Activated CD8-positive, alpha-beta T cell treated with anti-CD3 and anti-CD28 coated beads, Interleukin-2, amount 10 ng/mL, durations not matched to agents 7 days and 5 days (primary cell): Measurements from ENCODE around the gene FGA. TPM values are rescaled to one million over a fixed set of nuclear protein-coding genes. Genes with fewer than 3 reads are reported as not detected.
"Not testable (repeated sequence)": the region's sequence is repeated elsewhere in the genome, so short reads cannot be mapped to it uniquely, and the experiment has no call there.

ENCODE experiments used
- ATAC-seq: fragments of 150-1000 bp; cut with Tn5 transposase; one replicate; pipeline ENCODE4 v1.10.0; 2021; ENCODE audit warnings: moderate library complexity
- CTCF ChIA-PET: fragments of 350-600 bp; sonication (Branson Sonifier 250); formaldehyde crosslinking; loops from one replicate; lab custom pipeline; 2021; ENCODE audit warnings: antibody characterized with exemption; lab: Charles Lee
- POLR2A ChIA-PET: fragments of 350-600 bp; sonication (Branson Sonifier 250); formaldehyde crosslinking; loops from one replicate; lab custom pipeline; 2021; ENCODE audit warnings: antibody characterized with exemption; lab: Charles Lee
- DNase-seq: peaks from one replicate; pipeline ENCODE4 v3.0.0-alpha.2; 2020
- H3K27ac Mint-ChIP-seq: one replicate; pipeline ENCODE4 v1.8.0; 2021; ENCODE audit warnings: mild to moderate bottlenecking, mixed read lengths
- H3K27me3 Mint-ChIP-seq: one replicate; pipeline ENCODE4 v1.8.0; 2021; ENCODE audit warnings: low read depth, mixed read lengths
- H3K36me3 Mint-ChIP-seq: one replicate; pipeline ENCODE4 v1.8.0; 2021; ENCODE audit warnings: low read depth, mixed read lengths
- H3K4me1 Mint-ChIP-seq: one replicate; pipeline ENCODE4 v1.8.0; 2021; ENCODE audit warnings: low read depth, mixed read lengths
- H3K4me3 Mint-ChIP-seq: one replicate; pipeline ENCODE4 v1.8.0; 2021; ENCODE audit warnings: mild to moderate bottlenecking, mixed read lengths
- H3K9me3 Mint-ChIP-seq: one replicate; pipeline ENCODE4 v1.8.0; 2022; ENCODE audit warnings: mixed read lengths; ENCODE audit not compliant: insufficient read depth
- total RNA-seq, 2 experiments: library from RNA; stranded (reverse); gene quantifications; one replicate each; pipeline ENCODE4 v1.2.3, GENCODE V29; 2021

The FGA gene
- total RNA-seq, 2 experiments from 2014 or later = not detected

GRCh38 chr4:154606728-154607723, 16.5 kb upstream of the FGA start:
- Mint-ChIP-seq H3K4me3 (no peak overlapping the region), H3K27me3 (peaks cover 24% of the 10 kb centered on the region), H3K36me3 (no peaks in the 10 kb centered on the region), H3K4me1 (no peaks in the 10 kb centered on the region), H3K27ac (no peak overlapping the region), H3K9me3 (no peaks in the 10 kb centered on the region)
- no peak for DNase-seq
- CTCF ChIA-PET = interaction anchor here (1.4 kb wide), 1 partner anchor 10 kb away, joined by 3 read pairs; no protein-coding TSS in a partner anchor
- no peak for ATAC-seq
- POLR2A ChIA-PET = no interaction called here

- H3K27ac Mint-ChIP-seq = no peak overlapping the region
- DNase-seq (no peak), ATAC-seq (no peak)
- ChIA-PET POLR2A (no interaction called here), CTCF (interaction anchor here (1.2 kb wide), 1 partner anchor 46 kb away, joined by 3 read pairs; no protein-coding TSS in a partner anchor)
- H3K4me1 Mint-ChIP-seq = no peaks in the 10 kb centered on the region
- no peaks in the 10 kb centered on the region for H3K9me3 Mint-ChIP-seq
- H3K36me3 Mint-ChIP-seq = no peaks in the 10 kb centered on the region
- no peak overlapping the region for H3K4me3 Mint-ChIP-seq
- H3K27me3 Mint-ChIP-seq = peaks cover 19% of the 10 kb centered on the region
Measured at GRCh38 chr4:154604696-154605200, 14.2 kb upstream of the FGA start.

DNA sequence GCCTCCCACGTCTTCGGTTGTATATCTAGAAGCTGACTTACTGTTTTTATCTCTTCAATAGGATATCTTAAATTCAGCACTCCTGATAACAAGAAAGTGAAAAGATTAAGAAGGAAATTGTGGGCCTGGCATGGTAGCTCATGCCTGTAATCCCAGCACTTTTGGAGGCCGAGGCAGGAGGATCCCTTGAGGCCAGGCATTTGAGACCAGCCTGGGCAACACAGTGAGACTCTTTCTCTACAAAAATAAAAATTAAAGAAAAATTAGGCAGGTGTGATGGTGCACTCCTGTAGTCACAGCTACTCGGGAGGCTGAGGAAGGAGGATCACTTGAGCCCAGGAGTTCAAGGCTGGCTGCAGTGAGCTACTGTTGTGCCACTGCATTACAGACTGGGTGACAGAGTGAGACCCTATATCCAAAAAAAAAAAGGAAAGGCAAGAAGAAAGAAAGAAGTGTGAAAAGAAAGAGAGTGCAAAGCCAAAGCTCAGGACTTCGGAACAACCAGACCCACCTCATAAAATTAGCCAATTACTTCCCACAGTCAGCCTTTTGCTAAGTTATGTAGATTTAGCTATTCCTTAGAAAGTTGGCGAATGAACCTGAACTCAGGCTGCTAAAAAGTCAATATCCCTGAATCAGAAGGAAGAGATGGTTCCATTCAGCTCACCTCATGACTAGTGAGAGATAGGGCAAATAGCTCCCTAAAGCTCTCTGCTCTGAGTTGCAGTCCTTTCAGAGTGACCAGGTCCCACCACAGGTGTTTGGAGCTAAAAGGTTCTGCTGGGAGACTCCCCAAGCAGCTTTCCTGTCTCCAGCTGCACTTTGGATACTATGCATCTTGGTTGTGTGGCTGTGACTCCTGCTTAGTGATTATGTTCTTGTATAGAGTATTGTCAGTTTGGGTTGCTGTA, 12.7 kb upstream of the FGA start:
- Mint-ChIP-seq H3K4me1 (no peaks in the 10 kb centered on the region), H3K27me3 (peaks cover 14% of the 10 kb centered on the region), H3K27ac (no peak overlapping the region), H3K4me3 (no peak overlapping the region), H3K9me3 (no peaks in the 10 kb centered on the region), H3K36me3 (no peaks in the 10 kb centered on the region)
- no peak for ATAC-seq
- DNase-seq = no peak
- ChIA-PET CTCF (interaction anchor here (1.2 kb wide), 2 partner anchors 16 to 44 kb away, joined by 3 read pairs; no protein-coding TSS in a partner anchor), POLR2A (no interaction called here)

GRCh38 chr4:154602404-154603020, 12.0 kb upstream of the FGA start:
- H3K27ac Mint-ChIP-seq = no peak overlapping the region

GRCh38 chr4:154597798-154598774, 7.5 kb upstream of the FGA start:
- no peak for ATAC-seq

More at GRCh38 chr4:154602404-154603020, 12.0 kb upstream of the FGA start:
- H3K4me3 Mint-ChIP-seq = no peak overlapping the region
- ATAC-seq = no peak
- no peaks in the 10 kb centered on the region for H3K9me3 Mint-ChIP-seq
- no peak for DNase-seq
- CTCF ChIA-PET = interaction anchor here (1.2 kb wide), 1 partner anchor 17 kb away, joined by 3 read pairs; no protein-coding TSS in a partner anchor
- H3K36me3 Mint-ChIP-seq = no peaks in the 10 kb centered on the region
- H3K27me3 Mint-ChIP-seq = peaks cover 15% of the 10 kb centered on the region
- POLR2A ChIA-PET = no interaction called here
- no peaks in the 10 kb centered on the region for H3K4me1 Mint-ChIP-seq

GRCh38 chr4:154597281-154597680, 6.7 kb upstream of the FGA start:
- ATAC-seq, H3K4me1 Mint-ChIP-seq, H3K4me3 Mint-ChIP-seq, H3K36me3 Mint-ChIP-seq, H3K9me3 Mint-ChIP-seq, POLR2A ChIA-PET, DNase-seq, H3K27ac Mint-ChIP-seq, CTCF ChIA-PET: not testable (repeated sequence)
- H3K27me3 Mint-ChIP-seq = peaks cover 15% of the 10 kb centered on the region

More at GRCh38 chr4:154597798-154598774, 7.5 kb upstream of the FGA start:
- no peaks in the 10 kb centered on the region for H3K36me3 Mint-ChIP-seq
- ChIA-PET POLR2A (no interaction called here), CTCF (interaction anchor here (1.2 kb wide), 2 partner anchors 21 to 39 kb away, joined by 3 to 4 read pairs; no protein-coding TSS in a partner anchor)
- no peak for DNase-seq
- no peaks in the 10 kb centered on the region for H3K4me1 Mint-ChIP-seq
- H3K27me3 Mint-ChIP-seq = peaks cover 15% of the 10 kb centered on the region
- no peaks in the 10 kb centered on the region for H3K9me3 Mint-ChIP-seq
- H3K27ac Mint-ChIP-seq = no peak overlapping the region
- H3K4me3 Mint-ChIP-seq = no peak overlapping the region

DNA sequence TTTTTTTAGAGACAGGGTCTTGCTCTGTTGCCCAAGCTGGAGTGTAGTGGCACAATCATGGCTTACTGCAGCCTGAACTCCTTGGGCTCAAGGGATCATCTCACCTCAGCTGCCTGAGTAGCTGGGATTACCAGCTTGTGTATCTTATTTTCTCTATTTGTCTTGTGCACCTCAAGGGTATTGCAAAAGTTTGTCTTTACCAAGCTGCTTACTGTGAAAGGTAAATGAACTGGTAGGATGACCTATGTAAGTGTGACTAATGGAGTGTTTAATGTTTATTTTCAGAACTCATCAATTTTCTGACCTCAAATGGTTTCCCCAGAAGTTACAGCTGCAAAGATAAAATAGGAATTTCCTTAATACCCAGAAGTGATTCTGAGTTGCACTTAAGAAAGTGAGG, 5.3 kb upstream of the FGA start:
- H3K27me3 Mint-ChIP-seq = peaks cover 17% of the 10 kb centered on the region
- no peaks in the 10 kb centered on the region for H3K4me1 Mint-ChIP-seq
- H3K4me3 Mint-ChIP-seq = no peak overlapping the region
- no peak for ATAC-seq
- H3K27ac Mint-ChIP-seq = no peak overlapping the region
- POLR2A ChIA-PET = no interaction called here
- no peaks in the 10 kb centered on the region for H3K9me3 Mint-ChIP-seq
- no peaks in the 10 kb centered on the region for H3K36me3 Mint-ChIP-seq
- no peak for DNase-seq
- CTCF ChIA-PET = interaction anchor here (2.4 kb wide), 1 partner anchor 37 kb away, joined by 7 read pairs; no protein-coding TSS in a partner anchor

- H3K4me1 Mint-ChIP-seq, DNase-seq, H3K27ac Mint-ChIP-seq, H3K4me3 Mint-ChIP-seq, H3K36me3 Mint-ChIP-seq, ATAC-seq, H3K9me3 Mint-ChIP-seq, POLR2A ChIA-PET: not testable (repeated sequence)
- peaks cover 17% of the 10 kb centered on the region for H3K27me3 Mint-ChIP-seq
- CTCF ChIA-PET = interaction anchor here (1.0 to 2.4 kb wide), 3 partner anchors 9 to 36 kb away, joined by 3 to 7 read pairs (median 7); no protein-coding TSS in a partner anchor
Measured at GRCh38 chr4:154594343-154594742, 3.8 kb upstream of the FGA start.

DNA sequence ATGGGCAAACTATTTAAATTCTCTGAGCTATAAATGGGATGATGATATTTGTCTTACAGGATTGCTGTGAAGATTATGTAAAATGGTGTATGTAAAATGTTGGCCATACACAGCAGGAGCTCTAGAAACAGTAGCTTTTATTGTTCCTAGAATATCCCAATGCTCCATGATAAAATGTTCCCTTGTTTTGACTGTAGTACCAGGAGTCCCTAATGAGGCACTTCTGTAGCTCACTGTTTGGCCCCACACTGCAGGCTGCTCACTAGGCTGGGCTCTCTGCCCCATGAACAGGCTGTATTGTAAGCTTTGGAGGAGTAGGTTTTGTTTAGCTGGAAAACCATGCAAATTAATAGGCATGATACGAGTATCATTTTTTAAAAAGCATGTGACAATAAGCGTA, 3.3 kb upstream of the FGA start:
- Mint-ChIP-seq H3K36me3 (no peaks in the 10 kb centered on the region), H3K27me3 (peaks cover 17% of the 10 kb centered on the region), H3K27ac (no peak overlapping the region), H3K4me3 (no peak overlapping the region), H3K9me3 (no peaks in the 10 kb centered on the region), H3K4me1 (no peaks in the 10 kb centered on the region)
- DNase-seq (no peak), ATAC-seq (no peak)
- CTCF ChIA-PET = interaction anchor here (1.0 to 2.4 kb wide), 3 partner anchors 9 to 35 kb away, joined by 3 to 7 read pairs (median 7); no protein-coding TSS in a partner anchor
- POLR2A ChIA-PET = no interaction called here

DNA sequence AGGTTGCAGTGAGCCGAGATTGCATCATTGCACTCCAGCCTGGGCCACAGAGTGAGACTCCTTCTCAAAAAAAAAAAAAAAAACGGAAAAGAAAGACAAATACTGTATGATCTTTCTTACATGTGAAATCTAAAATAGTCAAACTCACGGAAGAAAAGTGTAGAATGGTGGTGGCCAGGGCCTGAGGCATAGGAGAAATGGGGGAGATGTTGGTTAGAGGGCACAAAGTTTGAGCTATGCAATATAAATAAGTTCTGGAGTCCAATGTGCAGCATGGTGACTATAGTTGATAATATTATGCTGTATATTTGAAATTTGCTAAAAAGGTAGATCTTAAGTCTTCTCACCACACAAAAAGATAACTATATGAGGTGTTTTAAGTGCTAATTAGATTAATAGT, 1.3 kb upstream of the FGA start:
- no peak for DNase-seq
- ChIA-PET POLR2A (interaction anchor here (1.1 kb wide), 1 partner anchor 42 kb away, joined by 3 read pairs; no protein-coding TSS in a partner anchor), CTCF (interaction anchor here (0.9 kb wide), 1 partner anchor 33 kb away, joined by 3 read pairs; no protein-coding TSS in a partner anchor)
- Mint-ChIP-seq H3K27me3 (peaks cover 15% of the 10 kb centered on the region), H3K4me1 (no peaks in the 10 kb centered on the region), H3K4me3 (no peak overlapping the region), H3K27ac (no peak overlapping the region), H3K9me3 (no peaks in the 10 kb centered on the region), H3K36me3 (no peaks in the 10 kb centered on the region)
- no peak for ATAC-seq
